ENCODE measurements around the gene OFD1.
"Not testable (repeated sequence)": the region's sequence is repeated elsewhere in the genome, so short reads cannot be mapped to it uniquely, and the experiment has no call there.

The OFD1 gene

DNA sequence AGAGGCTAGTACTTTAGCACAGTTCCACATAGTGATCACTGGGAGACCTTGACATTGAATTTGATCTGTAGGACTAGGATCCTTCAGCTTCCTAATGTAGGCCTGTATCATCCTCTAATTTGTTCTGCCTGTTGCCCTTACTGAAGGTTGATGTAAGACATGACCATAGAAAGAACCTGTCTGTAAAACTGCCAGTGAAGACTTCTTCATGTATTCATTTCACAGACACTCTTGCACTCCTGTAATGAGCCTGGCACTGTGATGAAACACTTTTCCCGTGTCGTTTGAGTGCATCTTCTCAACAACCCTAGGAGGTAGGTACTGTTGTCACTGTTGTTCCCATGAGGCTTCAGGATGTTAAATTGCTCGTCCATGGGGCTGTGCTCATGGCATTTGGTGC is 31.0 kb upstream of the OFD1 start:
- DNase-seq: no peak

DNA sequence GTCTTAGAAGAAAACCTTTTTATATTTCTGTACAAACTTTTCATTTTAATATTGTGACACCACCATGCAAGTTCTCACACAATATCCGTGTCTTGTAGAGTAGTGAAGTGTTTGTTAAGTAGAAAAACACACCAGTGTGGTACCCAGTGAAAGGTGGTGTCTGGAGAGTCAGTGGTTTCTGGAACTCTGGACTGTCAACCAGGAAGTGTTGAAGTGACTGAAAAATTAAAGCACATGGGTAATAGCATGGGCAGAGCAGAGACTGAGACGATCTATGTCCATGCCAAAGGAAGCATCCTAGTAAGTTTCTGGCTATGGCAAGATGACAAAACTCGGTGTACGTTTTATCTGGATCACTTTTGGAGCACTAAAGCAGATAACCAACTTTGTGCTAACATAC is 23.4 kb upstream of the OFD1 start:
- DNase-seq: no peak

DNA sequence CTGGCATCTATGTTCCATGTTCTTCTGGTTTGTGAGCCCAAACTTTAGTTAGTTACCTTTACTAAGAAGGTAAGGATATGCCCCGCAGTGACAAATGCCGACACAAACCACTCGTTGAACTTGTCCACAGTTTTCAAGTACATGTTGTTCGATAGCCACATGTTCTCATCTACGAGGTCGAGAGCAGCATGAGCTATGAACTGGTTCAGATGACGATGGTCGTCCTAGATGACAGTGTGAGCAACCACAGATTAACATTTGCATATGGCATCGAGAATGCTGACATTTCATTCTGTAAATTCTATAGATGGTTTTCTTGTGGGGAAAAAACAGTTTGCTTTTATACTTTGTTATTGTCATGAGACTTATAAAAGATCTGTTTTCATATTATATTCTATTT is 18.1 kb upstream of the OFD1 start:
- DNase-seq: no peak

DNA sequence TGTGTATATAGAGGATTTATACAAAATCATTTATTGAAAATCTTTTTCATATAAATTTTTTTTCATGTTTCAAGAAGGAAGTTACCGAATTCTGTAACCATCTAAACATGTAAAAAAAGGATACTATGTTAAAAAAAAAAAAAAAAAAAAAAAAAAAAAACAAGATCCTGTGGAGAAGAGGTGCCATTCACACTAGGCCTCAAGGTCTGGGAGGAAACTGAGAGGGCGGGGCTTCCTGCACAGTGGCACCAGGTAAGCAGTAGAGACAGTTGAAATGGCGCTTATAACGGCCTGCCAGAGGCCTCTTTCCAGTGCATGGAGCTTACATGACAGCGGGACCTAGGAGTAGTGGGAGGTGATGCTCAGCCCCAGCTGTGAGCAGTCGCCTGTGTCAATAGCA is 17.6 kb upstream of the OFD1 start:
- DNase-seq: no peak

DNA sequence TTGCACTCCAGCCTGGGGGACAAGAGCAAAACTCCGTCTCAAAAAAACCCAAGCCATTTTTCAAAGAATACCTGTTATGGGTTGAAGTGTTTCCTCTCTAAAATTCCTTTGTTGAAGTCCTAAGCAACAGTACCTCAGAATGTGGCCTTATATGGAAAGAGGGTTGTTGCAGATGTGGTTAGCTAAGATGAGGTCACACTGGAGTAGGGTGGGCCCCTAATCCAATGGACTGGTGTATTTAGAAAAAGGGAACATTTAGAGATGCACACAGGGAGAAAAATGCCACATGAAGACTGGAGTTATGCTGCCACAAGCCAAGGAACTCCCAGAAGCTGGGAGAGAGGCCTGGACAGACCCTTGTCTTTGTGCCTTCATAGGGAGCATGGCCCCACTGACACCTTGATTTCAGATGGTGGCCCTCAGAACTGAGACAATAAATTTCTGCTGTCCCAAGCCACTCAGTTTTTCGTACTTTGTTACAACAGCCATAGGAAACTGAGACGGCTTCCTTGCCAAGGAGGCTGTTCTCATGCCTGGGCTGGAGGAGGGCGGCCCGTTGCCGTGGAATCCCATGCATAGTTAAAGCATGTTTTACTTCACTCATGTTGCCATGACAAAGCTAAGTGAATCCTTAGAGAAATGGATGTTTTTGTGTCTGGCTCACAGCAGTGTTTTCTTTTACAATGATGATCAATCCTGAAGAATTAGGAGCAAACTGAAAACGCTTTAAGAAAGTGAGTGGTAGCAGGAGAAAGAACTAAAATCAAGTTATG is 16.7 kb upstream of the OFD1 start:
- DNase-seq: no peak

DNA sequence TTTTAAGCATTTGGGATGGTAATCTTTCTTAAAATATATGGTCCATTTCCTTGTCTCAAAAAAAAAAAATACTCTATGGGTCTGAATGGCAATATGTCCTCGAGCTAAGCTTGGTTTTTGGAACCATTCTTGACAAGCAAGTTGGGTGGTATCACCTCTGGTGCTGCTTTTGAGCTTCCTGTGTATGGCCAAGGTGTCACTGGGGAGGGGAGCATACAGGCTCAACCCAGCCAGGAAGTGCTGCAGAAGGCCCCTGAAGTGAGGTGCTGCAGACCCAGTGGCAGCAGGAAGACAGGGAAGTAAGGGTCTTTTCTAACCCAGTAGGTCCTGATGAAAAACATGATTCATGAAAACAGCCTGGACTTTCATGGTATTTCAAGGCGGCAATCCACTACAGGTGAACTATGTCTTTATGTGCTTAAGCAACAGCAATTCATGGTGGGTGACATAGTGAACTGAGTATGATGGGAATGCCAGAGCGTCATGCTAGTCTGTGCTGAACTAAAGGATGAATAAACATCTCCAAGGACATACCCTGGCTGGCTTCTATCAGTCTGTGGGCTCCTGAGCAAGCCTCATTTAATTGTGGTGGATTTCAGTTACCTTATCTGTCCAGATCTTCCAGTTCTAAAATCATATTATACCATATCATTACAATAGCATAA is 15.2 kb upstream of the OFD1 start:
- DNase-seq: no peak

DNA sequence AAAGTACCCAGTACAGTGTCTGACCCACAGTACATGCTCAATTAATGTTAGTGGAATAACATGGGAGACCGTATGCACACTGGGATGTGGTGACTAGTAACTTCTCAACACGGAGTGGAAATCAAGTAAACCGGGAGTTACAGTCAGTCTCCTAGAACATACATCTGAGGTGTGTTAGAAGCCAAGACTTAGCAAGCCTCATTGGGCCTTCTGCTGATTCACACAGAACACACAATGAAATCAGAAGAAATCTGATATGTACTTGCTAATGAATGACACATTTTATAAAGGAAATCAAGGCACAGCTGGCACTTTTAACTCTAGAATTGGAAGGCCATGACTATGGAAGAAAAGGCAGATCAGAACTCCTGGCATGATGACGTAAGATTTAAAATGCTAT is 13.2 kb upstream of the OFD1 start:
- DNase-seq: no peak

DNA sequence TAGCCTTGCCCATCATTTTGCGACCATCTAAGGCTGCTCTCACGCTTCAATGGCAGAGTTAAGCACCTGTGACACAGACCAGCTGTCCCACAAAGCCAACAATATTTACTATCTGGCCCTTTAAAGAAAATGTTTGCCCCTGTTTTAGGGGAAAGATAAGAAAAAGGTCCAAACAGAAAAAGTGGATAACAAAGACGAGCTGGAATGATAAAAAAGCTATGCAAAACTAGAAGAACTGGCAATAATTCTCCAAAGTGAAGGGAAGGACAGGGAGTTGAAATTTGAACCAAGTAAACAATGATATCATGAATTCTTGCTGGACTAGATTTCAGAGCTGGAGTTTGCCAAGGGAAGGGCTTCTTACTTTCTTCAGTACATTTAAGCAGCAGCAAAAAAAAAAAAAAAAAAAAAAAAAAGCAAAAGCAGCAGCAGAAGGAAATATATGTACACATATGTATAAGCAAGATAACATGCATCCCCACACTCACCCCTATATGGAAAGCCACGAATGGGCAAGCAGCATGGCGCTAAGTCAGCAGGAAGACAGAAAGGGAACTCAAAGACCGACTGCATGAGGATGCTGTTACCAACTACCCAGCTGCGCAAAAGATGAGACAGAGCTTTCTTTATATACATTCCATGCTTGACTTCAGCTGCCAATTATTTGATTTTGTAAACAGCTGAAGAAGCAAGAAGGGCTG is 12.6 kb upstream of the OFD1 start:
- no peak for DNase-seq

DNA sequence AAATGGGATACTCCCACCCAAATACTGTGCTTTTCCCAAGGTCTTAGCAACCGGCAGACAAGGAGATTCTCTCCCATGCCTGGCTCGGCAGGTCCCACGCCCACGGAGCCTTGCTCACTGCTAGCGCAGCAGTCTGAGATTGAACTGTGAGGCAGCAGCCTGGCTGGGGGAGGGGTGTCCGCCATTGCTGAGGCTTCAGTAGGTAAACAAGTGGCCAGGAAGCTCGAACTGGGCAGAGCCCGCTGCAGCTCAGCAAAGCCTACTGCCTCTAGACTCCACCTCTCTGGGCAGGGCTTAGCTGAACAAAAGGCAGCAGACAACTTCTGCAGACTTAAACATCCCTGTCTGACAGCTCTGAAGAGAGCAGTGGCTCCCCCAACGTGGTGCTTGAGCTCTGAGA is 9.7 kb upstream of the OFD1 start:
- DNase-seq: not testable (repeated sequence)

DNA sequence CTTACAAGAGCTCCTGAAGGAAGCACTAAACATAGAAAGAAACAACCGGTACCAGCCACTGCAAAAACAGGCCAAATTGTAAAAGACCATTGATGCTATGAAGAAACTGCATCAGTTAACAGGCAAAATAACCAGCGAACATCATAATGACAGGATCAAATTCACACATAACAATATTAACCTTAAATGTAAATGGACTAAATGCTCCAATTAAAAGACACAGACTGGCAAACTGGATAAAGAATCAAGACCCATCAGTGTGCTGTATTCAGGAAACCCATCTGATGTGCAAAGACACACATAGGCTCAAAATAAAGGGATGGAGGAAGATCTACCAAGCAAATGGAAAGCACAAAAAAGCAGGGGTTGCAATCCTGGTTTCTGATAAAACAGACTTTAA is 8.0 kb upstream of the OFD1 start:
- DNase-seq: not testable (repeated sequence)

DNA sequence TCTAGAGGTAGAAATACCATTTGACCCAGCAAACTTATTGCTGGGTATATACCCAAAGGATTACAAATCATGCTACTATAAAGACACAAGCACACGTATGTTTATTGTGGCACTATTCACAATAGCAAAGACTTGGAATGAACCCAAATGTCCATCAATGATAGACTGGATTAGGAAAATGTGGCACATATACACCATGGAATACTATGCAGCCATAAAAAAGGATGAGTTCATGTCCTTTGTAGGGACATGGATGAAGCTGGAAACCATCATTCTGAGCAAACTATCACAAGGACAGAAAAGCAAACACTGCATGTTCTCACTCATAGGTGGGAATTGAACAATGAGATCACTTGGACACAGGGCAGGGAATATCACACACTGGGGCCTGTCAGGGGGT is 4.0 kb upstream of the OFD1 start:
- not testable (repeated sequence) for DNase-seq

DNA sequence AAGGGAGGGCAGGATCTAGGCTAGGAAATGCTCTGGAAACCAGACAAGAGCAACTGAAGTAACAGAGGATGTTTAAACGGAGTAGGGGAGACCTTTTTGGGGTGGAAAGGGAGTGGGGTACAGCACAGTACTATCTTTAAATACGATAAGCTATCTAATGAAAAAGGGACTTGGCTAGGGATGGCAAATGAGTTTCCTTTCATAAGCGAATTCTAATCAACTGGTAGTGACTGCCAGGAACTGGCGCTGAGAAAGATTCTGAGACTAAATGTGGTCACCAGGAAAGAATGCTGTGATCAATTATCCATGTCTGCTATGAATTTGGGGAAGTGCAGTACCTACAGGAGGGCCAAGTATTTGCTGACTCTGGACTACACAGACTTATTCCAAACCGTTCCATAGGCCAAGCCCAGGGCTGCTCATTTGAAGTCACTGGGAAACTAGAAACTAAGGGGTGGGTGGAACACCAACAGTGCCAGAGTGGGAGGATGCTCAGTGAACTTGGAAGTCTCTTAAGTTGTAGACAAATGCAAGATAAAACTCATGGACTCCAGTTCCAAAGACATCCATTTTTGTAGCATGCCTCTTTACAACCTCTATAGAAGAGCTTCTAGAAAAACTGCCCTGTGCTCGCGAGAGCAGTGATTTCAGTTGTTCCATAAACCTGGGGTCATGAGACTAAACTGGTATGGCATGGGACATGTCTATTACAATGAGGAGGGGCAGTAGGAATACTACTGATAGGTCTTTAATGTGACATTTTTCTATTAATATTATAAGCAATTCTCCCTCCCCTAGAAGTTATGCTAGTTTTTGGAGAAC is 2.1 kb upstream of the OFD1 start:
- DNase-seq: no peak

DNA sequence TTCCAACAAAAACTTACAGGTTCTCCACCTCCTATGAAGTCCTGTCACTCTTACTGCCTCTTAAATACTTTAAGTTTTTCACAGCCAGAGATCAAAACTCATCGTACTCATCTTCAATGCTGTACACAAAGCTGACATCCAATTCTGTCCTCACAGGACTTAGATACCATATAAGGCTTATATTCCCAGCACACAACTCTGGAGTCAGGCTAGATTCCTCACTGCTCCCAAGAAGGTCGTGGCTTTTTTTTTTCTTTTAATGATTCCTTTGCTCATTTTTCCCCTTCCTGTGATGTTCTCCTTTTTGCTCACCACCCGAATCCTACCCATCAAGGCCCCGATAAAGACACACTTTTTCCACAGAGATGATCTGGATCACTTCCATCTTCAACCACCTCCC is 1.0 kb upstream of the OFD1 start:
- no peak for DNase-seq

DNA sequence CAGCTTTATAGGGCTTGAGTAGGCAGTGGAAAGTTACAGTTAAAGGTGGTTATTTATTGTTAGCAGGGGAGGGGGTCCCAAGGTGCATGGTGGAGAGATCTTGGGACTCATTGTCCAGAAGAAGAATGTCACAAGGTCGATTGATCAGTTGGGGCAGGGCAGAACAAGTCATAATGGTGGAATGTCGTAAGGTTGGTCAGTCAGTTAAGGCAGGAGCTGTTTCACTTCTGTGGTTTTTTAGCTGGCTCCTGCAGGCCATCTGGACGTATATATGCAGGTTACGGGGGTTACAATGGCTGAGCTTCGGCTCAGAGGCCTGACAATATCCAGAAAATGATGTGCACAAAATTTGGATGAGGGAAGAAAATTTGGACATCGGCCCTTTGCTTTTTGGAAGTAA is 7.1 kb downstream of the OFD1 start:
- DNase-seq: no peak

DNA sequence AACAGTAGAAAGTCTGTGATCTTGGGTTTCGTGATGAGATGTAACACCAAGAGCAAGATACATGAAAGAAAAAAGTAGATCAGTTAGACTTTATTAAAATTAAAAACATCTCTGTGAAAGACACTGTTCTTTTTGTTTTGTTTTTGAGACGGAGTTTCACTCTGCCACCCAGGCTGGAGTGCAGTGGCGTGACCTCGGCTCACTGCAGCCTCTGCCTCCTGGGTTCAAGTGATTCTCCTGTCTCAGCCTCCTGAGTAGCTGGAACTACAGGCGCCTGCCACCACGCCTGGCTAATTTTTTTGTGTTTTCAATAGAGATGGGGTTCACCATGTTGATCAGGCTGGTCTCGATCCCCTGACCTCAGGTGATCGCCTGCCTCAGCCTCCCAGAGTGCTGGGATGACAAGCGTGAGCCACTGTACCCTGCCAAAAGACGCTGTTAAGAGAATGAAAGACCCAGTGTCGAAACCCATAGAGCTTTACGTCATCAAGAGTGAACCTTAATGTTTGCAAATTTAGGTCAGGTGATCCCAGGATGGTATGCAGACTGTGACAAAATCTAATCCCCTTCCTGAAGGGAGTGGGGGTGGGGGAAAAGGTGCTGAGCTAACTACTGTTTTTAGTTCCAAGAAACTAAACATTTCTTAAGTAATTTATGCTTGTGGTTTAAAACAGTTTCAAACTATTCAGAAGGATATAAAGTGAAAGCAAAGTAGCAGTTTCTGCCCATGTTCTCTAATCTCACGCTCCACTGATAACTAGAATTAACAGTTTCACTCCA is 8.0 kb downstream of the OFD1 start:
- DNase-seq: peak; percentile 20 to 50

DNA sequence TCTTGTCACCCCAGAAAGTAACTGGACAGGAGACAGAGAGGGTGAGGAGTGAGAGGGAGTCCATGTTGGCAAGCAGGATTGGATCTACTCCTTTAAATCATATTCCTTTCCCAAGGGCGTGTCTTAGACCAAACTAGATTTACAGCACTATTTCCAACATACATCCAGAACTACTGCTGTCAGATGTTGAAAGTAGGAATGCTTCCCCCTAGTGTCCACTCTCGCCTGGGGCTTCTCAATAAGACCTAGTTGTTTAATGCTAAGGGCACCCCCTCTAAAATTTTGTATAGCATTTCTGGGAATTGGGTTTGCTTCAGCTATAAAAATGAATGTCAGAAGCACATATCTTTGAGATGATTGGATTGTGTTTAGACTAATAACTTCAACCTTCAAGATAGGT is 13.3 kb downstream of the OFD1 start:
- peak; percentile 10 to 16 for DNase-seq

DNA sequence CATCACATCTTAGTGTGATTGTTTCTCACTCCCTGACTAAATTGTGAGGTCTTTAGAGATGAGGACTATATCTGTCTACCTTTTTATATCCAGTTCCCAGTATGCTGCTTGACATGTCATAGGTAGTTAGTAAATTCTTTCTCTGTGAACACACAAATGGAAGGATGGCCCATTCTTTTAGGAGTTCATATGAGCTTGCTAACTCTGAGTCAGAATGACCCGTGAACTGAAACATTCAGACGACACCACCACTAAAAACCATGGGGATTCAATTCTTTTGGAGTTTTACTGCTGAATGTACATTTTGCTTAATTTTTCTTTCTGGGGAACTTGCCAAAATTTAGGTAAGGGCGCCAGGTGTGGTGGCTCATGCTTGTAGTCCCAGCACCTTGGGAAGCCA is 13.9 kb downstream of the OFD1 start:
- no peak for DNase-seq

DNA sequence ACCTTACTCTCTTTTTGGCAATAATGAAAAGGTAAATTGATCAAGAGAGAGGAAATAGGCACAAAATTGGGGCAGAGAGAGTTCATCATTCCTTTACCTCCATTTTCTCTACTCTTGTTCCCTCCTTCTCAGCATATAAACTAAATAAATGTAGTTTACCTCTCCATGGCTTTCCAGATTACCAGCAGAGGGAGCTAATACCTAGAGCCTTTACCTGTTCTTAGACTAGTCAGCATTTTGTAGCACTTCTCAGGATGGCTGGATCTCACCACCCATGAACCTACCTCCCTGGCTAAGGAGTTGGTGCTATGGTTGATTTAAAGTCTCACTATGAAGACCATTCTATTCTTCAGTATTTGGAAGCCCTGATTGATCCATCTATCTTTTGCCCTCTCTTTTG is 15.7 kb downstream of the OFD1 start:
- peak in 1 of 2 experiments; percentile 12 for DNase-seq

DNA sequence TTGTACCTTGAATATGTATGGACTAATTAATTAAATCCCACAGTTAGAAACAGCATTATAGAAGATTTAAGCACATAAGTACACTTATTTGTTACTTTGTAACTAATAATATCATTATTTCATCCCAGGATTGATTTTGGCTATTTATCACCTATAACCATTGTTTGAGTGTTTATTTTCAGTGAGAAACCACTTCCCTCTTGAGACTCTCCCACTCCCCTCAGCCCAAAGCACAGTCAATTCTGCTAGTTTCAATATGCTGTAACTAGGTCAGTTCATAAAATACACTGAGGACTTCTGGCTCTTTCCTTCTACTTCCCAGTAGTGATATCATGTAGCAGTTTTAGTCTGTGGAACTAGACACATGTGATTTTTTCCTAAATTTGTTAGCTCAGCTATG is 16.3 kb downstream of the OFD1 start:
- no peak for DNase-seq

DNA sequence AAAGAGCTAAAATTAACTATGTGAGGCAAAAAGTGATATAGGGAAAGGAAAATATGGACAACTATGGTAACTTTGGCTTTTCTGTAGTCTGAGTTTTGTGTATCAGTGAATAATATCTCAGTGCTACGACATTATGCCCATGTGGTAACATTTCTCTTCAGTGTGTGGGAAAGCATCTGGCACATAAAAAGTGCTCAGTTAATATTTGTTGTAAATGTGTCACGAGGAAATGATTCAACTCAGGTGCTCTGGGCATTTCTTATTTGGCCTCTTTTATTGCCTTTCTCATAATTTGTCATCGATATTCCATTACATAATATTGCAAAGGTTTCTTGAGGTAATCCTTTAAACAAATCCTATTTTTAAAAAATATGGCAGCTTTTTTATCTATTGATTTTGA is 17.6 kb downstream of the OFD1 start:
- no peak for DNase-seq

DNA sequence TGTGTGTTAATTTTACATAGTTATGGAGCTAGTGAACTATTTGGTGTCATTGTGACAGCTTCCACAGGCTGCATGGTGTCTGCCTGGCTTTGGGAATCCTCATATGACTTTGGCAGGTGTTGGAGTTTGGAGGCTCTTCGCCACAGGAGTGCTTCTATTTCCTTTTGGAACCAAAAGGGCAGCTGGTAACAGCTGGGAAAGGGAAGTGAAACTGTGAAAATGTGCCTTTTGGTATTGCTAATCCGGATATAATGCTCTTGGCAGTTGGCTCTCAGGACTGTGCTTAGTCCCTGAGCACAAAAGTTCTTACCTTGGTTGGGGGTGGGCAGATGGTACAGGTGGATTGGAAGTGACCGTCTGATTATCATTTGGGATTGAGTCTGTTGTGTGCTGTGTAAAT is 18.1 kb downstream of the OFD1 start:
- no peak for DNase-seq

DNA sequence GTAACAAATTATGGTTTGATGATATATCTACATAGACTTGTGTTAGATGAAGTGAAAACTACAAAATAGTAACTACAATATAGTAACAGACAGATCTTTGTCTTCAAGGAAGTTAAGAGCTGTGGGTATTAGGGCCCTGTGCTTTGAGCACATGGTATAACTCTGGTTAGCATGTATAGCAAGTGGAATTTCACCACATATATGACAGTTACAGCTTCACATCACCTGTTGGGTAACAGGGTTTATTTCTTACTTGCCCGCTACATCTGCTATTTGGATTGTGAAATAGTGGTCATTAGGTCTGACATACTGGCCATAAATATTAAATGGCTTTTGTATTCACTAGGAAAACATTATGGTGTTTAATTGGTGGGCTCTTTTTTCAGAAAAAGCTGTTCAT is 20.2 kb downstream of the OFD1 start:
- peak; percentile 58 to 66 for DNase-seq

DNA sequence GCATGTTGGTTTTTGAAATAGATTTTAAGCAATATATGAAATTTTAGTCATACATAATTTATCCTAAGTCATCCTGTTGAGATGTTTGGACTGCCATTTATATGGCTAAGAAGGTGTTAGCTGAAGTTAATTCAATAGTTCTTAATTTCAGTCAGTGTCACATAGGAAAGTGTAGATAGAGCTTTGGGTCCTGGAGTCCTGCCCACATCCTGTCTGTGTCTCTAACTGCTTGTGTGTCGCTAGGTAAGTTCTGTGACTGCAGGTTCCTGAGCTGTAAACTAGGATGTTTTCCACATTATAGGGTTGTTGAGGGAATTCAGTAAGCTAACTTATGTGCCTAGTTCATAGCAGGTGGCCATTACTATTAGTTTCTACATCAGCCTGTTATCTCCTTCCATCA is 20.7 kb downstream of the OFD1 start:
- no peak for DNase-seq

All from AML-193 (cell line).